Gastrocnemius medialis (tissue), 4 donors: ENCODE data around the gene PCDHA2.

Experiments
- POLR2A ChIP-seq, 2 donors: fragments of 450-650 bp; IDR thresholded peaks; one replicate each; pipeline ENCODE4 v1.6.1; 2017; ENCODE audit warnings: antibody characterized with exemption in 2 of 2, mild to moderate bottlenecking in 2 of 2, moderate library complexity in 2 of 2
- TF ChIP-seq, protein P1 (sequence below), 5 experiments: fragments of 450-650 bp in 3 of 5; fragments of 200-600 bp in 2 of 5; sonication (generic) in 2 of 5; IDR thresholded peaks in 4 of 5; conservative IDR thresholded peaks in 1 of 5; 1 replicate in 4 of 5; 2 replicates in 1 of 5; pipeline ENCODE4 v1.5.1; 2016 to 2019; ENCODE audit warnings: antibody characterized with exemption in 5 of 5, mild to moderate bottlenecking in 3 of 5, moderate library complexity in 3 of 5

DNA sequence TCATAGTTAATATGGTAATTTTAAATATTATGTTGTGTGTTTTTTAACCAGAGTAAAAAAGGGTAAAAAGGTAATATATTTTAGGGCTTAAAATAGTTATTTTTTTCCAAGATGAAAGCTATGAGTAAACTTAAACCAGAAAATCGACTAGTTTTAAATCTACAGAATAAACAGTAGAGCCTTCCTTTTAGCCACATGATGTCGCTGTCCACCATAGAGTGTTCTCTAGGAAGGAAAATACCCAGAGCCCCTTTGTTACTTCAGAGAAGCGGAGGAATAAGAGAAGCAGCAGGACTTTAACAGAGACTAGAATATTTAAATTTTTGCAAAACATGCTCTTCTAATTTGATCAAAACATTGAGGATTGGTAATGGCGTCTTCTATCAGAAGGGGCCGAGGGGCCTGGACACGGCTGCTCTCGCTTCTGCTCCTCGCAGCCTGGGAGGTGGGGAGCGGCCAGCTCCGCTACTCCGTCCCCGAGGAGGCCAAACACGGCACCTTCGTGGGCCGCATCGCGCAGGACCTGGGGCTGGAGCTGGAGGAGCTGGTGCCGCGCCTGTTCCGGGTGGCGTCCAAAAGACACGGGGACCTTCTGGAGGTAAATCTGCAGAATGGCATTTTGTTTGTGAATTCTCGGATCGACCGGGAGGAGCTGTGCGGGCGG lies at the start of gene PCDHA2:
- TF ChIP-seq, protein P1, sequence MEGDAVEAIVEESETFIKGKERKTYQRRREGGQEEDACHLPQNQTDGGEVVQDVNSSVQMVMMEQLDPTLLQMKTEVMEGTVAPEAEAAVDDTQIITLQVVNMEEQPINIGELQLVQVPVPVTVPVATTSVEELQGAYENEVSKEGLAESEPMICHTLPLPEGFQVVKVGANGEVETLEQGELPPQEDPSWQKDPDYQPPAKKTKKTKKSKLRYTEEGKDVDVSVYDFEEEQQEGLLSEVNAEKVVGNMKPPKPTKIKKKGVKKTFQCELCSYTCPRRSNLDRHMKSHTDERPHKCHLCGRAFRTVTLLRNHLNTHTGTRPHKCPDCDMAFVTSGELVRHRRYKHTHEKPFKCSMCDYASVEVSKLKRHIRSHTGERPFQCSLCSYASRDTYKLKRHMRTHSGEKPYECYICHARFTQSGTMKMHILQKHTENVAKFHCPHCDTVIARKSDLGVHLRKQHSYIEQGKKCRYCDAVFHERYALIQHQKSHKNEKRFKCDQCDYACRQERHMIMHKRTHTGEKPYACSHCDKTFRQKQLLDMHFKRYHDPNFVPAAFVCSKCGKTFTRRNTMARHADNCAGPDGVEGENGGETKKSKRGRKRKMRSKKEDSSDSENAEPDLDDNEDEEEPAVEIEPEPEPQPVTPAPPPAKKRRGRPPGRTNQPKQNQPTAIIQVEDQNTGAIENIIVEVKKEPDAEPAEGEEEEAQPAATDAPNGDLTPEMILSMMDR (IDR thresholded peaks at IDR 0.05 in 4 of 5, conservative IDR thresholded peaks at IDR 0.05 in 1 of 5): peak in 1 of 5 experiments; percentile 20
- no peak for TF ChIP-seq POLR2A (IDR thresholded peaks at IDR 0.05)
